ENCODE results near the gene R3HDM4. TPM values are rescaled to one million over a fixed set of nuclear protein-coding genes. Genes with fewer than 3 reads are reported as not detected.

Gene R3HDM4
- polyA plus RNA-seq, 2 of the 4 experiments (the other 2 are of a cell fraction), result 22.7 to 24.8 TPM

- TF ChIP-seq USF2 (IDR thresholded peaks at IDR 0.05) (no peak), FOSB (CRISPR knock-in tag; IDR thresholded peaks at IDR 0.05) (no peak), ZSCAN20 (CRISPR knock-in tag; IDR thresholded peaks at IDR 0.05) (no peak), EHMT2 (IDR thresholded peaks at IDR 0.05; ENCODE audit: low read depth) (no peak), RNF2 (IDR thresholded peaks at IDR 0.05; ENCODE audit: borderline replicate concordance, low read depth) (no peak)
These were observed 39.4 kb downstream of the R3HDM4 start (continued) for GRCh38 chr19:873561-874041.

GRCh38 chr19:873084-873483 is 39.9 kb downstream of the R3HDM4 start:
- Histone ChIP-seq H3K27ac (peak overlapping the region; percentile 95 to 98; a peak in 5 of 6 replicates), H3K4me1 (peaks cover 48% of the 10 kb centered on the region), H3K4me2 (peak overlapping the region; percentile 99; the same call in 1 of the 3 replicates), H3K9me3 (no peaks in the 10 kb centered on the region), H3K4me3 (no peak overlapping the region)
- peak in 1 of 2 experiments; percentile 87 for DNase-seq (ENCODE audit: low read depth in 1 of 2, low spot score in 1 of 2)
- WGBS (ENCODE audit: missing lambda C conversion rate), result 83% methylated on average over 2 of the region's 13 CpGs
- TF ChIP-seq E2F6 (IDR thresholded peaks at IDR 0.05; ENCODE audit: borderline replicate concordance, low read depth), result no peak
- TF ChIP-seq ZFP36 (IDR thresholded peaks at IDR 0.05; ENCODE audit: borderline replicate concordance, partially characterized antibody), result no peak
- TF ChIP-seq HEYL (CRISPR knock-in tag; IDR thresholded peaks at IDR 0.05), result no peak
- no peak for TF ChIP-seq SMC3 (IDR thresholded peaks at IDR 0.05)
- TF ChIP-seq HOXA7 (CRISPR knock-in tag; IDR thresholded peaks at IDR 0.05), result no peak
- TF ChIP-seq ZC3H11A (IDR thresholded peaks at IDR 0.05), result no peak
- TF ChIP-seq HDAC2 (IDR thresholded peaks at IDR 0.05), result no peak
- no peak for TF ChIP-seq EP300 (IDR thresholded peaks at IDR 0.05)
- TF ChIP-seq ZNF302 (CRISPR knock-in tag; IDR thresholded peaks at IDR 0.05), result no peak
- TF ChIP-seq NPAS2 (CRISPR knock-in tag; IDR thresholded peaks at IDR 0.05; ENCODE audit: borderline replicate concordance), result no peak
- TF ChIP-seq CTCF (IDR thresholded peaks at IDR 0.05), result no peak
- no peak for TF ChIP-seq REST (IDR thresholded peaks at IDR 0.05)
- TF ChIP-seq ZSCAN20 (CRISPR knock-in tag; IDR thresholded peaks at IDR 0.05), result no peak
- TF ChIP-seq RARB (CRISPR knock-in tag; IDR thresholded peaks at IDR 0.05), result no peak
- POLR2A ChIA-PET, result no interaction called here
- no peak for FAIRE-seq
- peak; percentile 42 to 67 for ATAC-seq
- CTCF ChIA-PET, result interaction anchor here (1.3 kb wide), 2 partner anchors 17 to 24 kb away, joined by 3 to 6 read pairs; no protein-coding TSS in a partner anchor

Measured in A549 (cell line).